ENCODE measurements around the gene GRXCR2.

DNA sequence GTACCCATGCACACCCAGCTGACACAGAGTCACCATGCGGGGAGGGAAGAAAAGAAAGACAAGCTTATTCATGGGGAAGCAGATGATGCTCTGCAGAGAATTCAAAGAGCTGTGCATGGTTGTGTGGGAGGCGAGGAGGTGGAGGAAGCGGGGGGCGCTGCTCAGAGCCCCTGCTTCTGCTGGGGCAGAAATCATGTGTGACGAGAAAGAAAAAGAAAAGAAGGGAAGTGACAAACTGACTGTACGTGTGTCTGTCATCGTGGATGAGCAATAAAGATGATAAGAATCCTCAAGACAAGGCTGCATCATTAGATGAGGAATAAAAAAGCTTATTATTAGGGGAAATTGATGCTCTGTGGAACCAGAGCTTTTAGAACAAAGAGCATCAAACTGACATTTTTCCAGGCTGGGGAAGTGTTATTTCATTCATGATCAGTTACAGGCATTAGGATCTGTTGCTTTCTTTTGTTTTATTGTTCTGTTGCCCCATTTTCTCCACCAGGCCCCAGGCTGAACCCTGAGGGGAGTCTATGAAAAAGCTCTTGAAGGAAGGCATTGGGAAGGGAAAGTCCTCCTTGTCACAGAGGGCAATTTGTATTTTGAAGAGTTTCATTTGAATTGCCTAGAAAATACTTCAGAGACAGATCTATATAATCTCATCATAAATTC lies 43.3 kb upstream of the GRXCR2 start:
- no peak for TF ChIP-seq GATA3 (IDR thresholded peaks at IDR 0.05; ENCODE audit: low read depth, low read length)
- no peak for TF ChIP-seq GATA2 (IDR thresholded peaks at IDR 0.05; ENCODE audit: low read depth, low read length)
